Fibroblast of upper back skin (primary cell): Measurements from ENCODE around the gene ERMAP.
"Not testable (repeated sequence)": the region's sequence is repeated elsewhere in the genome, so short reads cannot be mapped to it uniquely, and the experiment has no call there.

Source experiments
- DNase-seq: peaks from one replicate; pipeline ENCODE4 v3.0.0-alpha.2; 2013

ERMAP gene

DNA sequence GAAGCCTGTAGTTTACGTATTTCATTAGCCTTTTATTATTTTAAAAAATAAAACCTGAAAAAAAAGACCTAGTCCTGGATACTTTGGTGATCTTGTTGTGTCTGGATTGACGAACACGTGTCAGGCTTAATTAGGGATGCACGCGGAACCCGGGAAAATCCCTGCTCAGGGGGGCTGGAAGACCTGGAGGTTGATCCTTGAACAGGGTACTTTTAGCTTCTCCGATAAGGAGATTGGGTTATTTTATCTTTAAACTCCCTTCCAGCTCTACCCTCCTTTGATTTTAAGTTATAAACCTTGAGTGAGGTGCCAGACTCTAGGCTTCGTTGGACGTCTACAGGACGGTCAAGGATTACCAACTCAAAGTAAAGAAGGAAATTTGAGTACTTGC is 28.9 kb downstream of the ERMAP start:
- DNase-seq: no peak

DNA sequence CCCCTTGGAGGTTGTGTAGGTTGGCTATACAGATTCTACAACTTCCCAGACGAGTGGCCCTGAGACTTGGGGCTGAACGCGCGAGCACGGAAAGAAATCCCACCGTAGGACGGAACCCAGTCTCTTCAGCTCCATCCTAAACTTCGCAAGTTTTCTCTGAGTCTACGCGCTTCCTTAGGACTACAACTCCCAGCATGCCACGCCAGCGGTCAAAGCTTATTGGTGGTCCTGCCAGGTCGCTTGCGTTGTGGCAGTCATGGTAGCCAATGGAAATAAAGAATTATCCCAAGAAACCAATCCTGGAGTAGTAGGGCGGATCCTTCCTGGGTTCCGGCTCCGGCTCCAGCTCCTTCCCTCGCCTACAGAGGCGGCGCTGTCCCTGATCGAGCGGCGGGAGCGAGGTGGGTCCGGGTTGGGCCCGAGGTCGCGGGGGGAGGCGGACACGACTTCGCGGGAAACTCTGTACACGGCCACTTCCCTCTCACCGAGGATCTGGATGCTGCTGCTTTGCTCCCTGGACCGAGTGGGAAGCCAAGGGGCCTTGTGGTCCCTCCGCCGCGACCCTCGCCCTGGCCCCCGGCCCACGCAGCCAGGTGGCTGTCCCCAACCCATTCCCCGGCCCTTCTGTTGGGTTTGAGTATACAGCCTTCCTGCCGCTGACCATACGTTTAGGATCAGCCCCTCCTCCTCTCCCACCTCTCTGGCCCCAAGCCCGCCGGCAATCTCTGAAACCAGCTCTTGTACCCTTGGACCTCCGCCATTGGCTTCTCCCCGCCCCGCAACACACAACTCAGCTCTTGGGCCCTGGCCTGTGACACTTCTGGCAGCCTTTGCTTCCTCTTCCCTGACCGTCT is 29.6 kb downstream of the ERMAP start, which contains the start of gene ZNF691:
Gene ZNF691, plus strand, starts transcription at position 357 of the 854 bp plus-strand sequence. CDS start 3,046 bp downstream, outside the sequence.
- DNase-seq: peak; percentile 98

DNA sequence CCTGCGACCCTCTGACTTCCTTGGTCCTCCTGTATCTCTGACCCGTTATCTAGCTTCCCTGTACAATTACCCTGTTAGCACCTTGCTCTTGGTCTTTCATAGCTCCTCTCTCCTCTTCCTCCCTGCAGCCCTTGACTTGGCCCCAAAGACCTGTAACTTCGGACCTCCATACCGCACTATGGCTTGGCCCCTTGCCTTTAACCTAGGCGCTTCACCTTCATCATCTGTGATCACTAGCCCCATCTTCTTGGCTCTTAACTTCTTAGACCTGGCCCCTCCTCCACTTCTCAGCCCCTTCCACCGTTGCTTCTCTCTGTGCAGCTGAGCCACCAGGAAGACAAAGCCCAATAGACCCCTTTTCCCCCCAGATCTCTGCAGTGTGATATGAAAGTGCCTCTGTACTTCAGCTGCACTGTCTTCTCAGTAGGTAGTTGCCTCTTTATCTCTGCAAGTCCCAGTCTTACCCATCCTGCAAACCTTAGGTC is 30.2 kb downstream of the ERMAP start:
- no peak for DNase-seq

DNA sequence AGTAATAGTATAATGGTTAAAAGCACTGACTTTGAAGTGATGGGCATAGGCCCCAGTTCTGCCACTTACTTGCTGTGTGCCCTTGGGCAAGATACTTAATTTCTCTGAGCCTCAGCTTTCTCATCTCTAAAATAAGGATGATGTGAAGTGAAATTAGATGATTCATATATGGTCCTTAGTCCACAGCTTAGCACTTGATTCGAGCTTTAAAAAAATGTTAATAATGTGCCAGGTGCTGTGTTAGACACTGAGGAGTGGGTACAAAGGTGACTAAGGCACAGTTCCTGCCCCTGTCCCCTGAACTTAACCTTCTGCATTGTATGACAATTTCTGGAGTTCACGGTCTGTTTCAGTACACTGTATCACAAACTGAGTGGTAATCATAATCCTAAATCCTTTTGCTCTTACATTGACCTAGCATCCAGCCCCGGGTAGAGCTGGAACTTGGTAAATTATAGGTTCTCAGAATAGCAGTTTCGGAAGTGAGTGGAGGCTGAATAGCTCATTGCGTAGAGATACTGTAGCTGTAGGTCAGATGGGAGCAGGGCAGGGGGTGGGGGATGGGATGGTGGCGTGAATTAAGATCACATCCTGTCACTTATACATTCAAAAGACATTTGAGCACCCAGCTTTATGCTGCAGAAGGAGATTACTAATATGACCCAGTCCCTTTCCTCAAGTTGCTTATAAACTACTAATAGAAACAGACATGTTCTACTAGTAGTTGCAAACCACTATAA is 31.0 kb downstream of the ERMAP start:
- no peak for DNase-seq

DNA sequence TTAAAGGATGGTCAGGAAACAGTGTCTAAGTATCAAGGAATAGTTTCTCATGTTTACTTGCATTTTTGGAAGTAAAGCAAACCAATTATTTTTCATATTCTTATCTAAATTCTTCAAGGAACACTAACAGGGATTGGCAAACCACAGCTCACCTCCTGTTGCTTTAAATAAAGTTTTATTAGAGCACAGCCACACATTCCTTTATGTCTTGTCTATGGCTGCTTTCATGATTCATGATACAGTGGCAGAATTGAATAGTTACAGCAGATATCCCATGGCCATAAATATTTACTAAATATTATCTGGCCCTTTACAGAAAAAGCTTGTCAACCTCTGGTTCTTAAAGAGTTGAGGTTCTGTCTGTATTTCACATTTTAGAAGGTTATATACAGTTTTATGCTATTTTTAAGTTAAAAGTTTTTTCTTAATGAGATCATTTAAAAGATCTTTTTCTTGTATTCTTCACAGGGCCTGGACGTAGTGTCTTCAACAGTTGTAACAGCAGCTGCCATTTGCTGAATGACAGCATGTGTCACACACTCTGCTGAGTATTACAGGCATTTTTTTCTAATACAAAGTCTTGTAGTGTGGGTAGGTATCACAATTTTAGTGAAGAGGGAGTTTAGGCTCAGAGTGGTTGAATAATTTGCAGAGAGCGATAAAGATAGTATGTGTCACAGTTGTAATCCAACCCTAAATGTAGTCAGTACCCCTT is 32.1 kb downstream of the ERMAP start:
- DNase-seq: no peak

DNA sequence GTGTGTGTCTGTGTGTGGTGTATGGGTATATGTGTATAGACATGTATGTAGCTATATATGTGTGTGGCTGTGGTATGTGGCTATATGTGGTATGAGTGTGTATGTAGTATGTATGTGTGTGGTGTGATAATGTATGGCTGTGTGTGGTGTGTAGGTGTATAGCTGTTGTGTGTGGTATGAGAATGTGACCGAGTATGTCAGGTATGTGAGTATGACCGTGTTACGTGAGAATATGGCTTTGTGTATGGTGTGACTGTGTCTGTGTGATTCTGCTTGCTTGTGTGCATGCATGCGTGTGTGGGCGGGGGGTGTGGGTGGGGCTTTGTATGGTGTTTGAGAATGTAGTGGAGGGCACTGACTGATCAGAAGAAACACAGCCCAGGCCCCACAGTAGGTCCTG is 33.0 kb downstream of the ERMAP start:
- DNase-seq: no peak

DNA sequence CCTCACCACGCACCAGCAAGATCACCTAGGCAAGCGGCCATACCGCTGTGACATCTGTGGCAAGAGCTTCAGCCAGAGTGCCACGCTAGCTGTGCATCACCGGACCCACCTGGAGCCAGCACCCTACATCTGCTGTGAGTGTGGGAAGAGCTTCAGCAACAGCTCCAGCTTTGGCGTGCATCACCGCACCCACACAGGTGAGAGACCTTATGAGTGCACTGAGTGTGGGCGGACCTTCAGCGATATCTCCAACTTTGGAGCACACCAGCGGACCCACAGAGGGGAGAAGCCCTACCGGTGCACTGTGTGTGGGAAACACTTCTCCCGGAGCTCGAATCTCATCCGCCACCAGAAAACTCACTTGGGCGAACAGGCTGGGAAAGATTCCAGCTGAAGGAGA is 34.5 kb downstream of the ERMAP start:
- DNase-seq: no peak

DNA sequence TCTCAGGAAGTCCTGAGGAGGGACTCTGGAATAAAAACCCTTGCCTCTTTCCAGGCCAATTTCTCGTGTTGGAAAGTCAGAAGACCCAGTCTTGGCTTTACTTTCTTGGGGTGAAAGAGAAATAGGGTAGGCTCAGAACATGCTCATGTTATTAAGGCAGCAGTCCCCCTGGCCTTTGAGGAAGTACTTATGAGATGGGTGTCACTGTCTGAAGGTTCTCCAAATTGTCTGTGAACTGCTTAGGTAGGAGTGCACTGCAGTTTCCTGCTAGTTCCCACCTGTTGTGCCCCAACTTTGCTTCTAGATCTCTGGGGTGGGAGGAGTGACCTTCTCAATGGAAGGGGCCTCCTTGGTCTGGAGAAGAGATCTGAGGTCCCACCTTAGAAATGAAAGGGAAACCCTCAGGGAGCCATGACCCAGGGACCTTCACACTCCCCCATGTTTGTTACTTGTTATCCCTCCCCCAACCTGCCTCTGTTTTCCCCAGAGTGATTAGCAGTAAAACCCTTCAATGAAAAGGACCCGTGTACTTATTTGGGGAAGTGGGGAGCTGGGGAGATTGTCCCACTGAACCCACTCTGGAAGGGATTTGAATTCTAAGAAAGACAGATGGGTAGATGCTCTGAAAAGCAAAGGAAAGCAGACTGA is 35.2 kb downstream of the ERMAP start:
- no peak for DNase-seq

DNA sequence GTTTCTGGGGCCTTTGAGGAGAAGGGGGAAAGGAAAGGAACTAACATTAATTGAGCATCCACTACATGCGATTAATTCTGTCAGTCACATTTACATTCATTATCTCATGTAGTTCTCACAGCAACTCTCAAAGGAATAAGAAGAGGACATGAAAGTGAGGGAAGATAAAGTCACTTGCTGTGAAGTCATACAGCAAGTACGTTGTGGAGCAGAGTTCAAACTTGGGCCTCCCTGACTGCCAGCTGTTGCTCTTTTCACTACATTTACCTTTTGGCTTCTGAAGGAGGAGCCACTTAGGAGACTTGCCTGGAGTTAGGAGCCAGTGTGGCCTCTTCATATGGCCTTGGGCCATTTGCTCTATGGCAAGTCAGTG is 35.7 kb downstream of the ERMAP start:
- DNase-seq: no peak

DNA sequence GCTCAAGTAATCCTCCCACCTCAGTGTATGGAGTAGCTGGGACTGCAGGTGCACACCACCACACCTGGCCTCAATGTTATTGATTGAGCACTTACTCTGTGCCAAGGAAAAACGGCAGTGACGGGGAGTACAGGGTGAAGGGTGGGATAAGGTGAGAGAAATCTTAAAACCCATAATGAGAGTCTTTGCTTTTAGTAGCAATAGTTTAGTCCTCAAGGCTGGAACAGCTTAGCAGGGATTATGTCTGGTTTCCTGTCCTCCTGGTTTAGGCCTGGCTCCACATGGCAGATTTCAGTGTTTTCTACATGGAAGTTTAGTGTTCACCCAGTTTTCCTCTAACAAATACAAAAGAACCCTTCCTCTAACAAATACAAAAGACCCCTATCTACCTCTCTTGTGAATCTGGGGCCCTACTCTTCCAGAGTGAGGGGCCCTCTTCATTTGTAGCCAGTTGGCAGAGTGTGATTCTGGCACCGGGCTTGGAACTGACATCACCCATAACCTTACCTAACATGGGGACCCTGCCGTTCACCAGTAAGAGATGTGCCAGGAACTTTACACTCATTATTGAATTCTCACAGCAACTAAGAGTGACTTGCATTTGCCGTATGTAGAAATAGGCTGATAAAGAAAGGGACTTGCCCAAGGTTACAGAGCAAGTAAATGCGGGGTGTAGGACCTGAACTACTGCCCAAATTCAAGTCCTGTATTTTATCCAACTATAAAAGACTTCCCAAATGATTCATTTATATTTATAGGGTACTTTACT is 36.4 kb downstream of the ERMAP start:
- no peak for DNase-seq

DNA sequence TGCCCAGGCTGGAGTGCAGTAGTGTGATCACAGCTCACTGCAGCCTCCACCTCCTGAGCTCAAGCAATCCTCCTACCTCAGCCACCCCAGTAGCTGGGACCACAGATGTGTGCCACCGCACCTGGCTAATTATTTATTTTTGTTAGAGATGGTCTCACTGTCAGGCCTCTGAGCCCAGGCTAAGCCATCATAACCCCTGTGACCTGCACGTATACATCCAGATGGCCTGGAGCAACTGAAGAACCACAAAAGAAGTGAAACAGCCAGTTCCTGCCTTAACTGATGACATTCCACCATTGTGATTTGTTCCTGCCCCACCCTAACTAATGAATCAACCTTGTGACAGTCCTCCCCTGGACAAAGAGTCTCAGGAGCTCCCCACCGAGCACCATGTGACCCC is 39.6 kb downstream of the ERMAP start:
- DNase-seq: not testable (repeated sequence)

DNA sequence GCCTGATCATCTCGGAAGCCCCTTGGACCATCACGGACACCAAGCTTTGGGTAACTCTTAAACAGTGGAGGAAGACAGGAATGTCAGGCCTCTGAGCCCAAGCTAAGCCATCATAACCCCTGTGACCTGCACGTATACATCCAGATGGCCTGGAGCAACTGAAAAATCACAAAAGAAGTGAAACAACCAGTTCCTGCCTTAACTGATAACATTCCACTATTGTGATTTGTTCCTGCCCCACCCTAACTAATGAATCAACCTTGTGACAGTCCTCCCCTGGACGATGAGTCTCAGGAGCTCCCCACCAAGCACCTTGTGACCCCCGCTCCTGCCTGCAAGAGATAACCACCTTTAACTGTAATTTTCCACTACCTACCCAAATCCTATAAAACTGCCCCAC is 42.4 kb downstream of the ERMAP start:
- DNase-seq: not testable (repeated sequence)

DNA sequence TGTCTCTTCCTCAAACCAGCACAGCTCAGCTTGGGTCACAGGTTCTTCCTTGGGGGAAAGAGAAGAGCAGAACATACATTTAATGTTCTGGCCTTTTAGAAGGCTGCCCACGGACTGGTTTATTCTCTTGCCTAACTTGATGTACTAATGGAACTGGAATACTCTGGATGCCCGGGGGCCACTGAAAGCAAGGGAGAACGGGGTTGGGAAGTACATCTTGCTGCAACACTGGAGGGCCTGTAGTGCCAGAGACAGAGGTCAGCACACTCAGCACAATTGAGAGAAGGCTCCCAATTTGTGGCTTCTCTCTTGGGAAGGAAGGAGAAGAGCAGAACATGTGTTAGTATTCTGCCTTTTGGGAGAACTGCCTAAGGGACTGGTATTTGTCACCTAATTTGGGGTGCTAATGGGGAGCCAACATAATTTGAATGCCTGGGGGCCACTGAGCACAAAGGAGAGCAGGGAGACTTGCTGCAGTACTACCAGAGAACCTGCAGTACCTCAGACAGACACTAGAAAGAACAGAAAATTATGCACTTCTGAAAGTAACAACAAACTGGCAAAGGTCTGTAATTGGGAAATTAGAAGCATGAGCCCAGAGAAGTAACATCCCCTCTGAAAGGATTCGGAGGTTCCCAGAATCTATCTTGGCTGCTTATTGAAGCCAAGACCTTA is 43.6 kb downstream of the ERMAP start:
- no peak for DNase-seq

DNA sequence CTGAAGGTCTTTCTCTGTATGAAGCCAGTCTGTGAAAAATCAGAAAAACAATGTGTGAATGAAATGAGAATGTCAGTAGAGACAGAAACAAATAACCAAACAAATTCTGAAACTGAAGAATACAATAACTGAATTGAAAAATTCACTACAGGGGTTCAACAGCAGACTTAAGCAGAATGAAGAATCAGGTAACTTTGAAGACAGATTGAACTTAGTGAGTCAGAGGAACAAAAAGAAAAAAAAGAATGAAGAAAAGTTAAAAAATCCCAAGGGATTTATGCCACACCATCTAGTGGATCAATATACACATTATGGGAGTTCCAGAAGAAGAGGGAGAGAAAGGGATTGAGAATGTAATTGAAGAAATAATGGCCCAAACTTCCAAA is 44.1 kb downstream of the ERMAP start:
- no peak for DNase-seq

DNA sequence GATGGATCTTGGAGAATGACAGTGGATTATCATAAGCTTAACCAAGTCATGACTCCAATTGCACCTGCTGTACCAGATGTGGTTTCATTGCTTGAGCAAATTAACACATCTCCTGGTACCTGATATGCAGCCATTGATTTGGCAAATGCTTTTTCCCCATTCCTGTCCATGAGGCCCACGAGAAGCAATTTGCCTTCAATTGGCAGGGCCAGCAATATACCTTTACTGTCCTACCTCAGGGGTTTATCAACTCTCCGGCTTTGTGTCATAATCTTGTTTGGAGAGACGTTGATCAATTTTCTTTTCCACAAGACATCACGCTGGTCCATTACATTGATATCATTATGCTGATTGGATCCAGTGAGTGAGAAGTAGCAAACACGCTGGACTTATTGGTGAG is 49.6 kb downstream of the ERMAP start:
- DNase-seq: no peak

DNA sequence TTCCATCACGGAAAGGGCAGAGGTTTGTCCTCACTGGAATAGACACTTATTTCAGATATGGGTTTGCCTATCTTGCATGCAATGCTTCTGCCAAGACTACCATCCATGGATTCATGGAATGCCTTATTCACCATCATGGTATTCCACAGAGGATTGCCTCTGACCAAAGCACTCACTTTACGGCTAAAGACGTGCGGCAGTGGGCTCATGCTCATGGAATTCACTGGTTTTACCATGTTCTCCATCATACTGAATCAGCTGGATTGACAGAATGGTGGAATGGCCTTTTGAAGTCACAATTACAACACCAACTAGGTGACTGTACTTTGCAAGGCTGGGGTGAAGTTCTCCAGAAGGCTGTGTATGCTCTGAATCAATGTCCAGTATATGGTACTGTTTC is 51.5 kb downstream of the ERMAP start:
- peak; percentile 29 for DNase-seq

DNA sequence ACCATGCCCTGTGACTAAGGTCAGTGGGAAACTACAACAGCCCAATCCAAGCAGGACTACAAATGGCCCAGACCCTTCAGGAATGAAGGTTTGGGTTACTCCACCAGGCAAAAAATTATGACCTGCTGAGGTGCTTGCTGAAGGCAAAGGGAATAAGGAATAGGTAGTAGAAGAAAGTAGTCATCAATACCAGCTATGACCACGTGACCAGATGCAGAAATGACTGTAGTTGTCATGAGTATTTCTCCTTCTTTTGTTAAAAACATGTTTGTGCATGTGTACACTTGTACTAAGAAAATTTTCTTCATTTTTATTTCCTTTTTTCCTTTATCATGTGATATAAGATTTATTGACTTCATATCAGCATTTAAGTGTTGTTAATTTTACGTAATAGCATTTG is 52.3 kb downstream of the ERMAP start:
- DNase-seq: not testable (repeated sequence)

DNA sequence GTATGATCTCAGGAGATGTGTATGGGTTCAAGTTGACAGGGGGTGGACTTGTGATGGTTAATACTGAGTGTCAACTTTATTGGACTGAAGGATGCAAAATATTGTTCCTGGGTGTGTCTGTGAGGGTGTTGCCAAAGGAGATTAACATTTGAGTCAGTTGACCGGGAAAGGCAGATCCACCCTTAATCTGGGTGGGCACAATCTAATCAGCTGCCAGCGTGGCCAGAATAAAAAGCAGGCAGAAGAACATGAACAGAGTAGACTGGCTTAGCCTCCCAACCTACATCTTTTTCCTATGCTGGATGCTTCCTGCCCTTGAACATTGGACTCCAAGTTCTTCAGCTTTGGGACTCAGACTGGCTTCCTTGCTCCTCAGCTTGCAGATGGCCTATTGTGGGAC is 52.8 kb downstream of the ERMAP start:
- not testable (repeated sequence) for DNase-seq

DNA sequence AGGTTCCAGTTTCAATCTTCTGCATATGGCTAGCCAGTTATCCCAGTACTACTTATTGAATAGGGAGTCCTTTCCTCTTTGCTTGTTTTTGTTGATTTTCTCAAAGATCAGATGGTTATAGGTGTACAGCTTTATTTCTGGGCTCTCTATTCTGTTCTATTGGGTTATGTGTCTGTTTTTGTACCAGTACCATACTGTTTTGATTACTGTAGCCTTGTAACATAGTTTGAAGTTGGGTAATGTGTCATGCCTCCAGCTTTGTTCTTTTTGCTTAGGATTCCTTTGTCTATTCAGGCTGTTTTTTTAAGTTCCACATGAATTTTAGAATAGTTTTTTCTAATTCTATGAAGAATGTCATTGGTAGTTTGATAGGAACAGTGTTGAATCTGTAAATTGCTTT is 56.2 kb downstream of the ERMAP start:
- DNase-seq: not testable (repeated sequence)

DNA sequence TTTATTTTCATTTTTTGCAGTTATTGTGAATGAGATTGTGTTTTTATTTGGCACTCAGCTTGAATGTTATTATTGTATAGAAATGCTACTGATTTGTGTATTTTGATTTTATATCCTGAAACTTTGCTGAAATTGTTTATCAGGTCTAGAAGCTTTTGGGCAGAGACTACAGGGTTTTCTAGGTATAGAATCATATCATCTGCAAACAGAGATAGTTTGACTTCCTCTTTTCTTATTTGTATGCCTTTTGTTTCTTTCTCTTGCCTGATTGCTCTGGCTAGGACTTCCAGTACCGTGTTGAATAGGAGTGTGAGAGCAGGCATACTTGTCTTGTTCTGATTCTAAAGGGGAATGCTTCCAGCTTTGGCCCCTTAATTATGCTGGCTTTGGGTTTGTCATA is 56.7 kb downstream of the ERMAP start:
- no peak for DNase-seq

DNA sequence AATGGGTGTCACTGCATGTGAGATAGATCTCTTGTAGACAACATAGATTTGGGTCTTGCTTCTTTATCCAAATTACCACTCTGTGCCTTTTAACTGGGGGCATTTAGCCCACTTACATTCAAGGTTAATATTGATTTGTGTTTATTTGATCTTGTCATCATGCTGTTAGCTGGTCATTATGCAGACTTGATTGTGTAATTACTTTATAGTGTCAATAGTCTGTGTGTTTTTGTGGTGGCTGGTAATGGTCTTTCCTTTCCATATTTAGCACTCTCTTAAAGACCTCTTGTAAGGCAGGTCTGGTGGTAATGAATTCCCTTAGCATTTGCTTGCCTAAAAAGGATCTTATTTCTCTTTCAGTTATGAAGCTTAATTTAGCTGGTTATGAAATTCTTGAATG is 59.1 kb downstream of the ERMAP start:
- no peak for DNase-seq

DNA sequence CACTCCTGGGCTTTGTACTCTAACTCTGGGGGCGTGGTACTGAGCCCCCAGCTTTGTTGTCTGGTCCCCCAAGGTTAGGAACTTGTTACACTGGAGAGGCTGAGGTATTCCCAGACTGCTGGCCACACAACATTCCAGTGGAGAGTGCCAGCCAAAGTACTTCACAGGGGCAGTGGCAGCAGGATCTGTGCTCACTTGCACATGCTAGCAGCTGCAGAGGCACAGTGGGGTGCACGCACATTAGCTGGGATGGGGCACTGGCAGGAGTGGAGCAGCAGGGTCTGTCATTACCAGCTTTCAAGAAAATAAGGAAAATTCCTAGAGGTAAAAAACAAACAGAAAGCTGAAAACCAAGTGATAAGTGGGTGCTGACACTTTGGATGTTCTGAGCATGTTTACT is 60.5 kb downstream of the ERMAP start:
- no peak for DNase-seq
